HPDE6-E6E7 (cell line): ENCODE measurements around the gene CAMTA1.

Source experiments
- DNase-seq: peaks from one replicate; pipeline ENCODE4 v3.0.0; 2011; ENCODE audit warnings: missing footprints; ENCODE audit errors: extremely low spot score

CAMTA1 gene

DNA sequence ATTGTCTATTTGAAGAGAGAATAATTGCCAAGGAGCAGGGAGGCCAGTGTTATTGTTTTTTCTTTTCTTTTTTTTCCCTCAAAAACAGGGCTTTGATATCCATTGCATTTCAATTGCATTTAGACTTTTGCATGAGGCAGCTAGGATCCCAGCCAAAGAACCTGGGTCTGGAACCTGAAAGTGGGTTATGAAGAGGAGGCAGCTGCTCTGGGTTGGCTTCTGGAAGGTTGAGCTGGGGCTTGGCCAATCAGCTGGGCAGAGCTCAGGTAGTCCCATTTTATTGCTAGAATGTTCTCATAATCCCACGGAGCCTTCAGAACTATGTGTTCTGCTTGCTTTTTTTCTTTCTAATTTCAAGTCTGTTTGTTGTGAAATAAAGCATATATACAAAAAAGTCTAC, 218.9 kb downstream of the CAMTA1 start:
- DNase-seq = no peak

DNA sequence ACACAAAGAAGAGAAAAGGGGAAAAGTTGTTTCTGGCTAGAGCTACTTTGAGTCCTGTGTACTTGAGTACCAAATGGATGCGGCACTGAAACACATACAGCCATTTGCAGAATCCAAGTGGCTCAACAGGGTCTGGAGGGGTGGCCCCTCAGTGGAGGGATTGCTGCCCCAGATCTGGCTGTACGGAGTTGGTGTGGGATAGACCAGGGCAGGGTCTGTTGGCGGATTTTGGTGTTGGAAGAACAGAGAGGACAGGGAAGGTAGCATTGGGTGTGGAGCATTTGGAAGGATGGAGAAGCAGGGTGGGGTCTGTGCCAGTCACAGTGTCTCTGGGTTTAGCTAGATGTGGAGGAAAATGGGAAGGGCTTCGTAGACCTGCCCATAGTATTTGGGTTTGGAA, 220.5 kb downstream of the CAMTA1 start:
- no peak for DNase-seq

DNA sequence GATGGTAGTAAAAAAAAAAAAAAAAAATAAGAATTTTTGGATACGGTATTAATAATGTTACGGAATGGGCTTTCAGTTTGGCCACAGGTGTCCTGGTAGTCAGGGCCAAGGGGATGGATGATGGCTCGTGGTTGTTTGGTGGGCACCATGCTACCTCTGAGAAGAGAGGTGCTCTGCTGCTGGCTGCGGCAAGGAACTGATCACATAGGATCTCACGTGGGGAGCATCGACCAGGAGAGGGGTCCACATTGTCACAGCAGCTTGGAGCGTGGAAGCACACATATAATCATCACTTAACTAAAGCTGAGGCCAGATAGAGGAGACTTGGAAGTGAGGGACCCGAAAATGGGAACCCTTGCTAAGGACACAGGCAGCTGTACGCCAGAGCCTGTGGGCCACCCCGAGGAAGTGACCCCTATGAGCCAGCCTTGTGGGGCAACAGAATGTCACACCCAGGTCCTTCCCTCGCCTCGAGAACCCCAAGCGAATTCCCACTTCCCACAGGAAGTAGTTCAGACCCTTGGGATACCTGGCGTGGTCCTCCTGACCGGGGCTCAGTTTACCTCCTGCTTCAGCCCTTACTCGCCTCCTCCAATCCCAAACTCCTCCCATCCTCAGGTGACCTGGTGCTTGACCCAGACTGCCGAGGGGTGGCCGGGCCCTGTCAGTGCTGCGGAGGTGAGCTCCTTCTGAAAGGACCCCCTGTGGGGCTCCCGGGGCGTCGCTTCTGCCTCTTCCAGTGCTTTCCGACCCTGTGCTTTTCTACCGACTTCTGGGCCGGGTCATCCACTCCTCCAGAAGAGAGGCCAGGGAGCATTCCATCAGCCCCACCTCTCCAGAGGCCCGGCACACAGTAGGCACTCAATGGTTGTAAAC, 222.0 kb downstream of the CAMTA1 start:
- DNase-seq = no peak

DNA sequence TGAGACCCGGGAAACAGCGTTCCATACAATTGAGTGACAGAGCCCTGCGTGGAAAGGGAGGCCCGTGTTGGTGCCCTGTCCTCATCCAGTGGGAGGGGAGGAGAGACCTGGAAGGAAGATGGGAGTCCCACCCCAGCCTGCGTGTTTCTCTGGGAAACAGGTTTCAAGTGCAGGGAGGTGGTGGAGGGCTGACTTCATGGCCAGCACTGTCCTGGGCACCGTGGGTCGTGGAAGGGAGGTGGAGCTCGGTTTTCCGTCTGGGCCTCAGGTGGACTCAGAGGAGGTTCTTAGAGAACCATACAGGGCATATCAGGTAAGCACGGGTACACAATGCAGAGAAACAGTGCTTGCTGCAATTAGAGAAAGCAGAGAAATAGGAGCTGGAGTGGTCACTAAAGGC, 222.6 kb downstream of the CAMTA1 start:
- no peak for DNase-seq

DNA sequence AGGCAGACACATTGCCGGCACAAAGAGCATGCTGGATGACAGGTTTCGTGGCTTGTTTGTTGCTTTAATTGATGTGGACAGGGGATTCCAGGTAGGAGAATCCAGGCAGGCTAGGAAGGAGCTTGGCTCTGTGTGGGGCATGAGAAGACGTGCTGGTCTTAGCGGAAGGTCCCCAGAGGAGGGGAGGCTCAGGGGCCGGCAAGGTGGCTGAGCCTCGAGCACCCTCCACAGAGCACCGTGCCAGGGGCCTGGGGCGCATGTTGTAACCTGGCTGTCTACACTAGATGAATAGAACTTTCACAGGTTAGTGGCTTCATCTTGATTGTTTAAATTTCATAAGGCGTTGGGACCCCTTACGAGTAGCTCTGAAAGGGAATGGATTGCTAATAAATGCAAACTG, 223.1 kb downstream of the CAMTA1 start:
- DNase-seq = no peak

DNA sequence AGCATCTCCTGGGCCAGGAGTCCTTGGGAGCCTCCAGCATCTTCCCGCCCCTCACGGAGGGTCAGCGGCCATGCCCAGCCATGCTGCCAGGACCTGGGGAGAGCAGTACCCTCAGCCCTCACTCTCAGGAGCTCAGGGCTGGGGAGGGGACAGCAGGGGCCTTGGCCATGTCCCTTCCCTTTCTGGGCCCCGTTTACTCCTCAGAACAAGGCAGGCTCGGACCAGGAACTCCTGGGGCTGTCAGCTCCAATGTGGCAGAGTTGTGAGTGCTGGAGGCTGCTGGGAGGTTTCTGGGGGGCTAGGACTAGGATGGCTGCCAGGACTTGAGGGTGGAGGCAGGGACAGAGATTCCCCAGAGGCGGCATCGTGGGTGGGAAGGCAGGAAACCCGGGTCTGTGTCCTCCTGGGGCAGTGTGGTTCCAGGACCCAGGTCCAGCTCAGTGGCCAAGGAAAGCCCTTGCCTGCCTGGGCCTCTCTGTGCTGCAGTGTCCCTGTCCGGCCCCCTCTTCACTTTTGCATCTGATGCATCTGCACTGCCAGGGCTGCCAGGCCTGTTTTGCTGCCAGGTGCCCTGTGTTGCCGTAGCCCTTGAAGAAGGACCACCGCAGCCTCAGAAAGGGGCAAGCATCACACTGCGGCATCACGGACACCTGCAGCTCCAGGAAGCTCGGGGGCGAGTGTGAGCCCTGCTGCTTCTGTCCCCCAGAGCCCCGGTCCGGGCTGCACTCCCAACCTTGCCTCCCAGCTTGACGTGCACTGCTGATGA, 223.9 kb downstream of the CAMTA1 start:
- no peak for DNase-seq

DNA sequence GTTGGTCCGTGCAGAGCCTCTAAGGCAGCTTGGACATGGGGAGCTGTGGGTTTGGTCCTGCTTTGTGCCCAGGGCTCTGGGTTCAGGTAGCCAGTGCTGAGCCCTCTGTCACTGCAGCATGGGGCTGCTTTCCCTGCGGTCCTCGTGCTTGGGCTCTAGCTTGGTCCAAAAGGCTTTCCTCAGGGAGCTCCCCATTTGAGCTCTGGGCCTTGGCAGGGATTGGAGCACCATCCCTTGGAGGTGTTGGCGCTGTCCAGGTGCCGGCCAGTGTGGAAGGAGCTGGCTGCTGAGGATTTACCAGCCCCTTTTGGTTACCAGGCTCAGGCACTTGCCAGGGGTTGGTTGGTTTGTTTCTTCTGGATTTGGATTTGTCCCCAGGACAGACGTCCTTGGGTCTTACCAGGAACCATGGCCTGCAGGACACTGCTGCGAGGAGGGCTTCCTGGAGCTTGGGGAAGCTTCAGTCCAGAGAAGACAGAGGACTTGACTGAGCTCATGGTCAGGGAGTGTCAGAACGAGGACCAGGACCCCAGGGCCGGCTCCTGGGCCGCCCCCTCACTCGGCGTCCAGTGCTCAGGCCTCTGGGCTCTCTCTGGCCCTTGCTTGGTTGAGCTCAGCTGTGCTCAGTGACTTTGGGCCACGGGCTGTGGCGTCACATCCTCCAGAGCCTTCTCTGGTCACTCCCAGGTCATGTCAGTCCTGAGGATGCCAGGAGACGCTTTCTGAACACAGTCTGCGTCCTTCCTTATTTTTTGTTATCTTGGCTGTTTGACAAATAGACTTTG, 224.7 kb downstream of the CAMTA1 start:
- DNase-seq = no peak

DNA sequence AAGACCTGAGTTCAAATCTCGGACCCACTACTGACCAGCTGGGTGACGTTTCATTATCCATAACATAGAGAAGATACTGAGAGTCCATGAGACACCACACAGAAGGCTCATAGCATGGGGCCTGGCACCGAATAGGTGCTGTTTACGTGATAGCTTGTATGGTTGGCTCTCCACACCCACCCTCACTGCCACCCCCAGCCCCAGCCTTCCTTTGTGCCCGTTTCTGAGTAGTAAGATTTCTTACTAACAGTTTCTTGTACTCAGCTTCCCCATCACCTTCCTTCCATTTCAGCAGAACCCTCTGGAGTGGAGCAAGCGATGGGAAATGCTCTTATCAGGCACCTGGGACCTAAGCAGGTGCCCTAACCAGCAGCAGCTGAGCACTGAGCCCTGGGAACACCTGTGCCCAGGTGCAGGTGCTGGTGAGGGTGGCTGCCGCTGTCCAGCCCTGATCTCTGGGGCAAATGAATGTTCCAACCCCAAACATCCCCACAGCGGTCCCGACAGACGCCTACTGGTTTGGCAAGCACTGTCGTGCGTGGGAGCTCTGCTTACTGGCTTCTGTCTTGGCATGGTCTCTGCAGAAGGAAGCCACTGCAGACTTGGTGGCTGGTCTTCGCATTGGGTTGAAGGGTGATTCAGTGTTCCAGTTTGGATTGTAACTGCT, 225.4 kb downstream of the CAMTA1 start:
- DNase-seq = no peak

DNA sequence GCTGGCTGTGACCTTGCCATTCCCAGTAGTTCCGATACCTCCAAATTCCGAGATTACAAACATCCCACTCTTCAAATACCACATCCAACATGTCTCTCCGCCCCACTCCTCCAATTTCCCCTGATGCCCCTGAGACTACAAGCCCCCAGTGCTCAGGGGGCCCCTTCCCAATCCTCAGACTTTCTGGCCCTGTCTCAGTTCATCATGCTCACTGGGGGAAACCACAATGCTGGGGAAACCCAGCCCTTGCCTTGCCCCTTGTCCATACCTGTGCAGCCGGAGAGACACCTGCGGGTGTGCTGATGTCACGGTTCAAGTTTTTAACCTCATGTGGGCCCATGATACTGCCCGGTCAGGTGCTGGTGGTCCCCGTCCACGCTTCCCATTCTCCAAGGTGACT, 226.6 kb downstream of the CAMTA1 start:
- no peak for DNase-seq

DNA sequence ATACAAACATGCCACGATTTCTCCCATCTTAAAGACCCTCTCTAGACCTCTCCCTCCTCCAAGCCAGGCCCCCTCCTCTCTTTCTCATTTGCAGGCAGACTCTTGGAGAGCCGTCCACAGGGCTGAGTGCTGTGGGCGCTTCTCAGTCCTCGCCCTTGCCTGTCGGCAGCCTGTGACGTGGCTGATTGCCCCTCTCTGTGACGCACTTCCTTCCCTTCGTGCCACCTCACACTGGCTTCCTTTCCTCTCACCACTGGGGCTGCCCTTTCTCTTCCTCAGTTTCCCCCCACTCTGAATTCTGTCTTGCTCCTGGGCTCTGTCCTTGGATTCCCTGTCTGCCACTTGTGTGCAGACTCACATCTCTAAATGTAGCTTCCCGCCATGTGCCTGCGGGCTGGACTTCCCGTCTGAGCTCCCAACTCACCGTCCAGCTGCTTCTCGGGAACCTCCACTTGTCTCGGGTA, 227.2 kb downstream of the CAMTA1 start:
- DNase-seq = no peak

DNA sequence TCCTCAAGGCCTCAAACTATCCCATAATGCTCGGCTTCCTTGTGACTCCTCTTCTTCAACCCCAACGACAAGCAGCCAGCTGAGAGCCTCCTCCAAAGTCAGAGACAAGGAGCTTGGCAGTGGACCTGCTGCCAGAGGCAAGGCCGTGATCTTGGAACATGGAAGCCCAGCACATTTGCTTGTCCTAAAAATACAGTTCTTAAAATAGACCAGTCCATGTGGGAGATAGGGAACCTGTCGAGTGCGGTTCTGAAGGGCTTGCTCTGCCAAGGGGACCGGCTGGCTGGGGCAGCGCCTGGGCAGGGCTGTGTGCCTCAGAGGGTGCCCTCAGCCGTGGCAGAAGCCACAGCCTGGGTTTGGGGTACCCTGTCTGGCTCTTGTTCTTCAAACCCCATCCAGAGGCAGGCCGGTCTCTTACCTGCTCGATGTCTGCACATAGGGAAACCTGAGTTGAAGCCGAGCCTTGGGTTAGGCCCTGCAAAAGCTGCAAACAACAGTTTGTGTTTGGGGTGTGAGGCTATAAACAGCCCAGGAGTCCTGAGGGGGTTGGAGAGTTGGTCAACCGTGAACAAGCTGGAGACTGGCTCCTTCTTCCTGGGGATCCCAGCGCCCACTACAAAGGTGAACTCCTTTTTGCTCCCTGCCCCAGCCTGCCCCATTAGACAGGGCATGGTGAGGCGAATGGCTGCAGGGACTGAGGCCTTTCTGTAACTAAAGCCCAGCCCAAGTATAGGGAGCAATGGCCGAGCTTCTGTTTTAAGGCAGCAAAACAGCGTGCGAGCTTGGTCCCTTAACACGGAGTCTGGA, 228.8 kb downstream of the CAMTA1 start:
- DNase-seq = no peak

DNA sequence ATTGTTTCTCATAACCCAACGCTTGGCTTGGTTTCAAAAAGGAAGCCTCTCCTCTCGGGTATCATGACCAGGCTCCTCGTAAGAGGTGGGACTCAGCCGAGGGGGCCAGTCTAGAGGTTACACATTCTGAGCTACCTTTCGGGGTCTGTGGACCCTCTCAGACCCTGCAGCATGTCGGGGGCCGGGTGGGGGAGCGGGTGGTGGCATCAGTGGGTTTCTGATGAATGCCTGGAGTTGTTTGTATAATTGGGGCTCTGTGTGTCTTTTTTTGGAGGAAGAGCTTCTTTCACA, 229.3 kb downstream of the CAMTA1 start:
- no peak for DNase-seq

DNA sequence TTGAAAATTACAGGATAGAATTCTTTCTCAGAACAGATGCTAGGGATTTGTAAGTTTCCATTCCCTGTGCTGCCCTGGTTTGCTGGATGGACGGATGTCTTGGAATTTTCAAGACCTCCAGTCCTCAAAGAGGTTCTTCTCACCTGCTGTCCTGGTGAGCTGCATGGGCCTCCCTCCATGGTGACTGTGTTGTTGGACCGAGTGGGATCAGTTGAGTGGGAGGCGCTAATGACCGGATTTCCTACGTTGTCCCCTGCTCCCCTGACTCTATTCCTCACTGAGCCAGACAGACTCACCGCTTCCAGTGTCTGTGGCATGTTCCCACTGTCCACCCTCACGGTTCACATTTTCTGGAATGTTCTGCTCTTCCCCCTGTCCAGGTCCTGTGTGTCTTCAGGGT, 229.8 kb downstream of the CAMTA1 start:
- DNase-seq = no peak

DNA sequence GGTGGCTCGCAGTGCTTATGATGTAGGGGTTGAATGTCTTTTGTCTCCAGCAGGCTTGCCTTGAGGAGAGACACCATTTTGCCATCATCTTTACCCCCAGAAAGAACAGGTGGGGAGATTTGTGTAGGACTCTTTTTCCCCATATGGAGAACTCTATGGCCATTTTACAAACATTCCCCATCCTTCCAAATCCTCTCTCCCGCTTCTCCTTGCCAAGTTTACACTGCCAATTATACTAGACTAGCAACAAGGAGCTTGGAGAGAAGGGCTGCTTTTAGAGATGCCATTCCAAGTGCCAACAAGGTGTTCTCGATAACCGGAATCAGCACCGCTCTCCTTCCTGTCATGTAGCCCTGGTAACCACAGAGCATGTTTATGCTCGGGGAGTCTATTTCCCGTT, 233.1 kb downstream of the CAMTA1 start:
- no peak for DNase-seq

DNA sequence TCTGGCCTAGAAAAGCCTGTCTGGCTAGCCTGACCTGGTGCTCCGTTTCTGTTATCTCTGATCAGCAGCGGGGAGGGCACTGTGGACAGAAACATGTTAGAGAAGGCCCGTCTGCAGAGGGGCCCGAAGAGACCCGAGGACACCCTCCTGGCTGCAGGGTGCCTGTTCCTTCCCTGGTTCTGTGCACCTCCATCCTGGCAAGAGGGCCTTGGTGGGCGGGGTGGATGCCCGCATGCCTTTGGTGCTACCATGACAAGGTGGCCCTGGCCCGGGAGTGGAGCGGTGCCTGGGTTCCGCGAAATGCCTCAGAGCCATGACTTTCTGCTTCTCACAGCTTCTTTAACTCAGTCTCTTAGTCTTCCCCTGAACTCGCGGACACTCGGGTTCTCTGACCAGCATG, 233.6 kb downstream of the CAMTA1 start:
- no peak for DNase-seq

DNA sequence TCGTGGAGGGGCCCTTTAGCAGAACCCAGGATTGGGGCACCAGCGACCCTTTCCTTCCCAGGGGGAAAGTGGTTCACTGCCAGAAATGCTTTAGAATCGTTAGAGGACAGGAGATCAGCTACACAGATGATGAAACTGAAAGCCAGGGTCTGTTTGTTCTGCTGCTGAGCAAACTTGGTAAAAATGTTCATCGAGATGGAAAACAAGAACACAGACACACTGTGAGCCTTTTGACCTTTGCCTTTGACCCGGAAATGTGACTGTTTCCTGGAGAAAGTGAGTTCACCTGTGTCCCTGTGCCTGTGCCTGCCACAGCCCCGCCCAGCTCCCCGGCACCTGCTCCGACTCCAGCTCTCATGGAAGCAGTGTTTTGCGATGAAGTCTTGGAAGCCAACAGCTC, 234.3 kb downstream of the CAMTA1 start:
- no peak for DNase-seq

DNA sequence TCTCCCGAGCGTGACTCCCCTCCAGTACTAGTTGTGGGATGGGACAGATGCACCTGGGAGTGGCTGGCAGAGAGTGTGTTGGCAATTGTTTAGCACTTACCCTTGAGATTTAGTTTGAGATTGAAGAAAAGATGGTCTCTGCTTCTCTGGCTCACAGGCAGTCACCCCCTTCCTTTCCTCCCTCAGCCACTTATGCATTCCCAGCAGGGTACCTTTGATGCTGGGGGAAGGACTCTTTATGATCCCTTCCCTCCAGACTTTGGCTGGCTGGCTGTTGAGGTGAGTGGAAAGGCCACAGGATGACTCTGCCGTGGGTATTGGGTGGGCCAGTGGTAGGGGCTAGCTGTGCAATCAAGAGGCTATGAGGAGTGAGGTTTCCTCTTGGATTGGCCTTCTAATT, 236.8 kb downstream of the CAMTA1 start:
- DNase-seq = no peak

DNA sequence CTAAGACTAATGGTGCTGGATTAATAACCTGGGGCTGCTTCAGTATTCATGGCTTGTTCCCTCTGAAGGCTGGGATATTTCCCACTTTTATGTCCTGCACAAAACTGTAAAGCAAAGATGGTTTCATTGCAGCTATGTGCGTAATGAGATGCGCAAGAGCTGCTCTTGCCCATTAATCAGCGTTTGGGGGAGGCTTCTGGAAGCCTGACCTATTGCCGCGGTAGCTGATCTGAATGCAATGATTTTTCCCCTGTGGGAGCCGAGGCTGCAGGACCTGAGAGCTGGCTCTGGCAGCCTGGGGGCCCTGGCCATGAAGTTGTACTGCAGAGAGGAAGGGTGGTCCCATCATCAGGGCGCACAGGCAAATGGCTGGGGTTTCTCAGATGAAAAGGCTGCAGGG, 239.8 kb downstream of the CAMTA1 start:
- DNase-seq = no peak

DNA sequence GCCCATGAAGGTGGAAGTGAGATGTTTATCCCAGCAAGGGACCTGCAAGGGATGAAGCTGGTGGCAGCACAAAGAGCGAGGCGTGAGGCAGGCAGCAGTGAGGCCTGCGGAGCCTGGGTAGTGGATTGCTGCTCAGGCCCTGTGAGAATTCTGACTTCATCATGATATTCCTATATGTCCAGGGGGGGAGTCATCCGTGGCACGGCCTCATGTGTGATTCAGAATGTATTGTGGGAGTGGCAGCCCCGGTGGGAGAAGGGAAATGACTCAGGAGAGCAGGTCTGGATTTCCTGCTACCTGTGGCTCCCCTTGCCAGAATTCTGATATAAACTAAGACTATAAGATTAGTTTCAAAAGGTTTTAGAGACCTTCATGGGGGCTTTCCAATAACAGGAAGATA, 240.9 kb downstream of the CAMTA1 start:
- DNase-seq = peak; percentile 92

DNA sequence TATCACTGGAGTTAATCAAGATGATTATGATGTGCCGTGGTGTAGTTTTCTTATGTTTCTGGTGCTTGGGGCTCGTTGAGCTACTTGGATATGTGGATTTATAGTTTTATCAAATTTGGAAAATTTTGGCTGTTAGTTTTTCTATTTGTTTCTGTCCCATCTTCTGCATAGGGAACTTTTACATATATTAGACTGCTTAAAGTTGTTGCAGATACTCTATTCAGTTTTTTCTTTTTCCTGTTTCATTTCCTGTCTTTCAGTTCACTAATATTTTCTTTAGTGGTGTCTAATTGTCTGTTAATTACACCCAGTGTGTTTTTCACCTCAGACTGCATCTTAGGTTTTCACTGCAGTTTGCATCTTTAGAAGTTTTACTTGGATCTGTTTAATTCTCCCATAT, 247.7 kb downstream of the CAMTA1 start:
- no peak for DNase-seq

DNA sequence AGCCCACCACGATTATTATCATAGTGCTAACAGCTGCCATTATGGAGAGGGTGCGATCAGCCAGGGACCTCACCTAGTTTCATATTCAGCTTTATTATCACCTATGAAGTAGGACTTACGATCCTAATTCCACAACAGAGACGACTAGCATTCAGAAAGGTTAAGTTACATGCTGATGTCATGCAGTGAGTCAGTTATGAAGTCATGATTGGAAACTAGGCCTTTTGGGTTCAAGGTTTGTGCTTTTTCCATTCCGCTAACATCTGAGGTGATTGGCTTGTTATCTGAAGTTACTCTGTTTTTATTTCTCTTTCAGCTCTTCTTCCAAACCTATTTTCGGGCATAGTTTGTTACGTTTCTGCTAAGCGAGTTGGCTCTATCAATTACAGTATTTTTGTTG, 251.1 kb downstream of the CAMTA1 start:
- DNase-seq = no peak
